ENCODE data around the gene SHB. TPM values are rescaled to one million over a fixed set of nuclear protein-coding genes. Genes with fewer than 3 reads are reported as not detected.

Gene SHB
- total RNA-seq, 2 experiments from 2014 or later = 0.41 to 1.0 TPM

- ChIA-PET POLR2A (no interaction called here), CTCF (ENCODE audit: unreplicated experiment) (no interaction called here)
- no peaks in the 10 kb centered on the region for H3K9me2 ChIP-seq (ENCODE audit: insufficient read depth, low read length)
- H3K4me2 ChIP-seq (ENCODE audit: low read length) = no peak overlapping the region
- H3K27ac ChIP-seq (ENCODE audit: low read depth, low read length, poor library complexity, severe bottlenecking) = no peak overlapping the region
- no peak overlapping the region for H2AFZ ChIP-seq (ENCODE audit: low read length)
- no TSS peak for BruUV-seq (replicated peaks)
- intact Hi-C loops (cut with micrococcal nuclease; ENCODE audit: unreplicated experiment) = no loop called here
- H3K4me1 ChIP-seq (ENCODE audit: insufficient read depth, low read length, poor library complexity, severe bottlenecking) = no peaks in the 10 kb centered on the region
- no peaks in the 10 kb centered on the region for H3K9me3 ChIP-seq (ENCODE audit: low read length)
- no peak overlapping the region for H3K4me3 ChIP-seq (ENCODE audit: low read depth, low read length, poor library complexity, severe bottlenecking)
- no peaks in the 10 kb centered on the region for H3K36me3 ChIP-seq (ENCODE audit: insufficient read depth, low read length)
- no peaks in the 10 kb centered on the region for H3K79me2 ChIP-seq (ENCODE audit: insufficient read depth, low read depth, low read length)
- TF ChIP-seq EZH2phosphoT487 (IDR thresholded peaks at IDR 0.05; ENCODE audit: borderline replicate concordance, low read depth, low read length) = no peak
- no peak for TF ChIP-seq CTCF (conservative IDR thresholded peaks at IDR 0.05; ENCODE audit: low read length)
- no peaks in the 10 kb centered on the region for H4K20me1 ChIP-seq (ENCODE audit: insufficient read depth, low read length)
- DNase-seq (ENCODE audit: low spot score) = no peak
These were observed 5.5 kb upstream of the SHB start for GRCh38 chr9:38074441-38074961.

- Histone ChIP-seq H3K27ac (ENCODE audit: low read depth, low read length, poor library complexity, severe bottlenecking) (no peak overlapping the region), H3K9me2 (ENCODE audit: insufficient read depth, low read length) (no peaks in the 10 kb centered on the region), H4K20me1 (ENCODE audit: insufficient read depth, low read length) (no peaks in the 10 kb centered on the region), H3K4me1 (ENCODE audit: insufficient read depth, low read length, poor library complexity, severe bottlenecking) (no peaks in the 10 kb centered on the region), H3K36me3 (ENCODE audit: insufficient read depth, low read length) (no peaks in the 10 kb centered on the region), H3K4me3 (ENCODE audit: low read depth, low read length, poor library complexity, severe bottlenecking) (no peak overlapping the region), H3K4me2 (ENCODE audit: low read length) (no peak overlapping the region), H2AFZ (ENCODE audit: low read length) (no peak overlapping the region), H3K79me2 (ENCODE audit: insufficient read depth, low read depth, low read length) (no peaks in the 10 kb centered on the region), H3K9me3 (ENCODE audit: low read length) (no peaks in the 10 kb centered on the region)
- BruUV-seq (replicated peaks) = no TSS peak
- ChIA-PET CTCF (ENCODE audit: unreplicated experiment) (no interaction called here), POLR2A (no interaction called here)
- no peak for TF ChIP-seq CTCF (conservative IDR thresholded peaks at IDR 0.05; ENCODE audit: low read length)
- TF ChIP-seq EZH2phosphoT487 (IDR thresholded peaks at IDR 0.05; ENCODE audit: borderline replicate concordance, low read depth, low read length) = no peak
- DNase-seq (ENCODE audit: low spot score) = no peak
- intact Hi-C loops (cut with micrococcal nuclease; ENCODE audit: unreplicated experiment) = no loop called here
These were observed 4.9 kb upstream of the SHB start for GRCh38 chr9:38073882-38074281.

- Histone ChIP-seq H3K9me2 (ENCODE audit: insufficient read depth, low read length) (no peaks in the 10 kb centered on the region), H3K36me3 (ENCODE audit: insufficient read depth, low read length) (no peaks in the 10 kb centered on the region), H3K4me2 (ENCODE audit: low read length) (no peak overlapping the region), H3K4me1 (ENCODE audit: insufficient read depth, low read length, poor library complexity, severe bottlenecking) (peaks cover 5% of the 10 kb centered on the region), H3K79me2 (ENCODE audit: insufficient read depth, low read depth, low read length) (no peaks in the 10 kb centered on the region), H3K9me3 (ENCODE audit: low read length) (no peaks in the 10 kb centered on the region), H3K4me3 (ENCODE audit: low read depth, low read length, poor library complexity, severe bottlenecking) (no peak overlapping the region), H4K20me1 (ENCODE audit: insufficient read depth, low read length) (no peaks in the 10 kb centered on the region), H2AFZ (ENCODE audit: low read length) (no peak overlapping the region), H3K27ac (ENCODE audit: low read depth, low read length, poor library complexity, severe bottlenecking) (no peak overlapping the region)
- ChIA-PET POLR2A (interaction anchor here (0.6 kb wide), 1 partner anchor 303 kb away, joined by 3 read pairs; no protein-coding TSS in a partner anchor), CTCF (ENCODE audit: unreplicated experiment) (no interaction called here)
- intact Hi-C loops (cut with micrococcal nuclease; ENCODE audit: unreplicated experiment) = no loop called here
- no TSS peak for BruUV-seq (replicated peaks)
- no peak for TF ChIP-seq EZH2phosphoT487 (IDR thresholded peaks at IDR 0.05; ENCODE audit: borderline replicate concordance, low read depth, low read length)
- TF ChIP-seq CTCF (conservative IDR thresholded peaks at IDR 0.05; ENCODE audit: low read length) = no peak
- DNase-seq (ENCODE audit: low spot score) = no peak
These were observed 2.6 kb upstream of the SHB start for GRCh38 chr9:38071470-38072134.
